K562 (cell line): Measurements from ENCODE around the gene EDRF1. TPM values are rescaled to one million over a fixed set of nuclear protein-coding genes. Genes with fewer than 3 reads are reported as not detected.

Source experiments
- ATAC-seq: fragments of 200-7000 bp; cut with Tn5 transposase; 3 replicates; pipeline ENCODE4 v1.9.1; 2020; ENCODE audit warnings: moderate library complexity
- BruUV-seq: library from RNA; stranded (reverse); fragments of 400-500 nt; replicated peaks from 2 replicates; lab custom pipeline; 2021; lab: Mats Ljungman, UMichigan
- CTCF ChIA-PET: fragments of 300-600 bp; formaldehyde crosslinking; extraction: SDS; loops from one replicate; lab custom pipeline; 2021; ENCODE audit warnings: low intra/inter-chr PET ratio; lab: Yijun Ruan, JAX
- POLR2A ChIA-PET: fragments of 300-600, 350-650 bp; sonication (Branson Sonifier 250); formaldehyde crosslinking; extraction: SDS; loops from one replicate; lab custom pipeline; 2021; ENCODE audit warnings: antibody characterized with exemption, inconsistent platforms; lab: Yijun Ruan, JAX
- DNase-seq, 4 experiments: peaks; one replicate each; pipeline versions ENCODE4 v3.0.0 to v3.0.0-alpha.2; 2011 to 2018; ENCODE audit warnings: low spot score in 3 of 4, mixed read lengths in 3 of 4; ENCODE audit errors: extremely low read depth in 1 of 4
- FAIRE-seq: peaks from 2 replicates; lab custom pipeline; 2011; peaks lifted over from hg19 to GRCh38; lab: Jason Lieb, UNC
- H2AFZ ChIP-seq: 2 replicates; pipeline ENCODE4 v1.6.0; 2011; ENCODE audit warnings: low read depth, low read length, control low read depth, inconsistent platforms
- H3K27ac ChIP-seq: fragments of 200-600 bp; 3 replicates; pipeline ENCODE4 v1.8.0; 2011; ENCODE audit warnings: low read depth, mild to moderate bottlenecking, control low read depth, inconsistent platforms, low read length, moderate library complexity, mixed read lengths; ENCODE audit errors: extremely low read depth
- H3K27me3 ChIP-seq, 2 experiments: fragments of 300-600 bp in 1 of 2; 2 replicates in 1 of 2; 3 replicates in 1 of 2; pipeline versions ENCODE4 v1.6.0 to v1.8.0; 2011; ENCODE audit warnings: inconsistent platforms in 2 of 2, low read length in 2 of 2, mild to moderate bottlenecking in 1 of 2, mixed read lengths in 1 of 2, moderate library complexity in 1 of 2; ENCODE audit not compliant: control insufficient read depth in 2 of 2, insufficient read depth in 2 of 2
- H3K36me3 ChIP-seq: fragments of 300-600 bp; 3 replicates; pipeline ENCODE4 v1.8.0; 2011; ENCODE audit warnings: mild to moderate bottlenecking, low read length, inconsistent platforms; ENCODE audit not compliant: control insufficient read depth, insufficient read depth
- H3K4me1 ChIP-seq, 2 experiments: fragments of 200-600 bp in 1 of 2; replicated peaks in 1 of 2; 2 replicates in 1 of 2; 3 replicates in 1 of 2; pipeline versions ENCODE4 v1.5.1 to v1.8.0; 2011; ENCODE audit warnings: inconsistent platforms in 2 of 2, low read length in 2 of 2, mild to moderate bottlenecking in 1 of 2, mixed read lengths in 1 of 2, moderate library complexity in 1 of 2; ENCODE audit not compliant: control insufficient read depth in 2 of 2, insufficient read depth in 2 of 2
- H3K4me2 ChIP-seq: 2 replicates; pipeline ENCODE4 v1.6.1; 2011; ENCODE audit warnings: low read length, control low read depth, inconsistent platforms, mixed read lengths; ENCODE audit not compliant: insufficient read depth
- H3K4me3 ChIP-seq: fragments of 200-600 bp; sonication (generic), shearing (Covaris generic); 2 replicates; pipeline ENCODE4 v1.5.1; 2016; ENCODE audit warnings: control low read depth, inconsistent platforms
- H3K79me2 ChIP-seq: fragments of 200-600 bp; 3 replicates; pipeline ENCODE4 v1.8.0; 2011; ENCODE audit warnings: low read length, inconsistent platforms; ENCODE audit not compliant: control insufficient read depth, insufficient read depth
- H3K9ac ChIP-seq, 2 experiments: 2 replicates each; pipeline versions ENCODE4 v1.6.0 to v1.6.1; 2011; ENCODE audit warnings: low read depth in 2 of 2, low read length in 2 of 2, control low read depth in 1 of 2, inconsistent platforms in 1 of 2, mild to moderate bottlenecking in 1 of 2, mixed read lengths in 1 of 2; ENCODE audit not compliant: insufficient read depth in 1 of 2
- H3K9me1 ChIP-seq: one replicate; pipeline ENCODE4 v1.6.0; 2011; ENCODE audit warnings: inconsistent platforms, mild to moderate bottlenecking, low read length, moderate library complexity; ENCODE audit not compliant: control insufficient read depth, insufficient read depth
- H3K9me3 ChIP-seq: replicated peaks from 2 replicates; pipeline ENCODE4 v1.5.1; 2011; ENCODE audit warnings: low read depth, low read length, inconsistent platforms; ENCODE audit not compliant: control insufficient read depth, insufficient read depth
- H4K20me1 ChIP-seq: replicated peaks from 2 replicates; pipeline ENCODE4 v1.6.1; 2011; ENCODE audit warnings: low read length, inconsistent platforms, mixed read lengths; ENCODE audit not compliant: control insufficient read depth, insufficient read depth
- CBX2 ChIP-seq: fragments of 200-600 bp; sonication (generic); IDR thresholded peaks from one replicate; pipeline ENCODE4 v1.6.1; 2012; ENCODE audit warnings: mild to moderate bottlenecking, low read length, inconsistent platforms; ENCODE audit not compliant: insufficient read depth, poor library complexity, severe bottlenecking
- HINFP ChIP-seq: fragments of 450-650 bp; conservative IDR thresholded peaks from 2 replicates; pipeline ENCODE4 v1.6.1; 2016; ENCODE audit warnings: missing genetic modification characterization, low read depth, mild to moderate bottlenecking, control low read depth, missing compliant biosample characterization
- HSF4 ChIP-seq: fragments of 250-450 bp; sonication (Bioruptor Pico); IDR thresholded peaks from 2 replicates; pipeline ENCODE4 v2.1.2; 2022; ENCODE audit warnings: mild to moderate bottlenecking, moderate library complexity, borderline replicate concordance
- STAT5A ChIP-seq: IDR thresholded peaks from 2 replicates; pipeline ENCODE4 v1.6.1; 2012; ENCODE audit warnings: low read length, inconsistent platforms, borderline replicate concordance
- ZNF518B ChIP-seq: fragments of 250-450 bp; sonication (Bioruptor Pico); IDR thresholded peaks from 2 replicates; pipeline ENCODE4 v1.5.0; 2021; ENCODE audit warnings: mild to moderate bottlenecking, moderate library complexity
- ZNF79 ChIP-seq: fragments of 250-450 bp; sonication (Bioruptor Pico); IDR thresholded peaks from 2 replicates; pipeline ENCODE4 v1.4.0; 2020; ENCODE audit warnings: low read depth, mild to moderate bottlenecking, moderate library complexity
- WGBS: fragments of 100-300 bp; shearing (Covaris generic); methylation state at CpG from one replicate; pipeline ENCODE4 v1.1.6; 2016; ENCODE audit warnings: low coverage, mixed read lengths; ENCODE audit not compliant: insufficient coverage; ENCODE audit errors: missing lambda C conversion rate; 5-methylcytosine and 5-hydroxymethylcytosine counted together
- in situ Hi-C: fragments of 300-500 bp; cut with MboI; formaldehyde crosslinking; loops from 4 replicates; pipeline ENCODE4 v1.15.0; 2018; ENCODE audit warnings: inconsistent platforms, mixed read lengths
- intact Hi-C: fragments of 100-400 bp; cut with micrococcal nuclease; formaldehyde crosslinking; loops from 2 replicates; pipeline ENCODE4 v1.14.2; 2022
- polyA plus RNA-seq, 8 experiments: library from polyadenylated mRNA; depleted of rRNA in 4 of 8; stranded (reverse) in 5 of 8; unstranded in 3 of 8; fragments of >200 nt; fragmentation: Nextera tagmentation in 2 of 8; fragmentation: Illumina TruSeq in 1 of 8; extraction: Ambion mirVana in 2 of 8; extraction: Trizol in 1 of 8; gene quantifications; 2 replicates each; pipeline versions ENCODE4 v1.2.1 to v1.2.3, GENCODE V29; 2011 to 2014; ENCODE audit warnings: inconsistent platforms in 1 of 8, missing spikeins in 1 of 8
- total RNA-seq, 7 experiments: library from RNA; depleted of rRNA in 6 of 7; stranded (reverse); fragments of >200 nt in 6 of 7; fragmentation: Illumina TruSeq in 2 of 7; extraction: Trizol in 2 of 7; gene quantifications; 2 replicates each; pipeline versions ENCODE4 v1.2.1 to v1.2.3, GENCODE V29; 2011 to 2021; ENCODE audit warnings: low replicate concordance in 1 of 7
- TF ChIP-seq, protein P1 (sequence below): fragments of 450-650 bp; formaldehyde crosslinking; conservative IDR thresholded peaks from 2 replicates; pipeline ENCODE4 v1.4.0; 2022; ENCODE audit warnings: mild to moderate bottlenecking, missing genetic modification characterization
- TF ChIP-seq, protein P2 (sequence below): sonication (generic); formaldehyde crosslinking; IDR thresholded peaks from 2 replicates; pipeline ENCODE4 v1.8.1; 2023; ENCODE audit warnings: missing genetic modification reagents, mild to moderate bottlenecking, borderline replicate concordance

EDRF1 gene
- total and polyA plus RNA-seq, 9 of the 15 experiments (the other 6 are each of a cell fraction or from before 2014, with no cell fraction given) = 7.6 to 26.0 (median 18.6) TPM

GRCh38 chr10:125711110-125711750 lies 8.3 kb upstream of the EDRF1 start:
- H3K36me3 ChIP-seq = no peaks in the 10 kb centered on the region
- no peaks in the 10 kb centered on the region for H3K9me3 ChIP-seq
- no peak overlapping the region for H3K27ac ChIP-seq
- CTCF ChIA-PET = no interaction called here
- H3K4me3 ChIP-seq = no peak overlapping the region
- no peak overlapping the region for H3K4me2 ChIP-seq
- H3K79me2 ChIP-seq = no peaks in the 10 kb centered on the region
- WGBS = 33% methylated on average over 3 of the region's 3 CpGs
- intact Hi-C loops (no loop called here), in situ Hi-C loops (no loop called here)
- H4K20me1 ChIP-seq = no peaks in the 10 kb centered on the region
- POLR2A ChIA-PET = no interaction called here
- H3K9me1 ChIP-seq = no peaks in the 10 kb centered on the region
- no peak overlapping the region for H3K9ac ChIP-seq
- DNase-seq = peak in 1 of 4 experiments; percentile 16
- no TSS peak for BruUV-seq
- FAIRE-seq = no peak
- H3K27me3 ChIP-seq = peaks cover 2 to 4% of the 10 kb centered on the region in 2 experiments; a peak in 2 of 5 replicates
- peak overlapping the region; percentile 45; the same call in 1 of the 2 replicates for H2AFZ ChIP-seq
- H3K4me1 ChIP-seq = no peaks in the 10 kb centered on the region; a peak in 1 of 5 replicates
- ATAC-seq = 0 out of 3 replicates have a peak, but pooled peaks have one; percentile 60
- no peak for TF ChIP-seq HSF4
- no peak for TF ChIP-seq STAT5A
- TF ChIP-seq, protein P1, sequence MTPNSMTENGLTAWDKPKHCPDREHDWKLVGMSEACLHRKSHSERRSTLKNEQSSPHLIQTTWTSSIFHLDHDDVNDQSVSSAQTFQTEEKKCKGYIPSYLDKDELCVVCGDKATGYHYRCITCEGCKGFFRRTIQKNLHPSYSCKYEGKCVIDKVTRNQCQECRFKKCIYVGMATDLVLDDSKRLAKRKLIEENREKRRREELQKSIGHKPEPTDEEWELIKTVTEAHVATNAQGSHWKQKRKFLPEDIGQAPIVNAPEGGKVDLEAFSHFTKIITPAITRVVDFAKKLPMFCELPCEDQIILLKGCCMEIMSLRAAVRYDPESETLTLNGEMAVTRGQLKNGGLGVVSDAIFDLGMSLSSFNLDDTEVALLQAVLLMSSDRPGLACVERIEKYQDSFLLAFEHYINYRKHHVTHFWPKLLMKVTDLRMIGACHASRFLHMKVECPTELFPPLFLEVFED (CRISPR knock-in tag) = no peak
- TF ChIP-seq CBX2 = no peak
- TF ChIP-seq ZNF518B = no peak
- TF ChIP-seq, protein P2, sequence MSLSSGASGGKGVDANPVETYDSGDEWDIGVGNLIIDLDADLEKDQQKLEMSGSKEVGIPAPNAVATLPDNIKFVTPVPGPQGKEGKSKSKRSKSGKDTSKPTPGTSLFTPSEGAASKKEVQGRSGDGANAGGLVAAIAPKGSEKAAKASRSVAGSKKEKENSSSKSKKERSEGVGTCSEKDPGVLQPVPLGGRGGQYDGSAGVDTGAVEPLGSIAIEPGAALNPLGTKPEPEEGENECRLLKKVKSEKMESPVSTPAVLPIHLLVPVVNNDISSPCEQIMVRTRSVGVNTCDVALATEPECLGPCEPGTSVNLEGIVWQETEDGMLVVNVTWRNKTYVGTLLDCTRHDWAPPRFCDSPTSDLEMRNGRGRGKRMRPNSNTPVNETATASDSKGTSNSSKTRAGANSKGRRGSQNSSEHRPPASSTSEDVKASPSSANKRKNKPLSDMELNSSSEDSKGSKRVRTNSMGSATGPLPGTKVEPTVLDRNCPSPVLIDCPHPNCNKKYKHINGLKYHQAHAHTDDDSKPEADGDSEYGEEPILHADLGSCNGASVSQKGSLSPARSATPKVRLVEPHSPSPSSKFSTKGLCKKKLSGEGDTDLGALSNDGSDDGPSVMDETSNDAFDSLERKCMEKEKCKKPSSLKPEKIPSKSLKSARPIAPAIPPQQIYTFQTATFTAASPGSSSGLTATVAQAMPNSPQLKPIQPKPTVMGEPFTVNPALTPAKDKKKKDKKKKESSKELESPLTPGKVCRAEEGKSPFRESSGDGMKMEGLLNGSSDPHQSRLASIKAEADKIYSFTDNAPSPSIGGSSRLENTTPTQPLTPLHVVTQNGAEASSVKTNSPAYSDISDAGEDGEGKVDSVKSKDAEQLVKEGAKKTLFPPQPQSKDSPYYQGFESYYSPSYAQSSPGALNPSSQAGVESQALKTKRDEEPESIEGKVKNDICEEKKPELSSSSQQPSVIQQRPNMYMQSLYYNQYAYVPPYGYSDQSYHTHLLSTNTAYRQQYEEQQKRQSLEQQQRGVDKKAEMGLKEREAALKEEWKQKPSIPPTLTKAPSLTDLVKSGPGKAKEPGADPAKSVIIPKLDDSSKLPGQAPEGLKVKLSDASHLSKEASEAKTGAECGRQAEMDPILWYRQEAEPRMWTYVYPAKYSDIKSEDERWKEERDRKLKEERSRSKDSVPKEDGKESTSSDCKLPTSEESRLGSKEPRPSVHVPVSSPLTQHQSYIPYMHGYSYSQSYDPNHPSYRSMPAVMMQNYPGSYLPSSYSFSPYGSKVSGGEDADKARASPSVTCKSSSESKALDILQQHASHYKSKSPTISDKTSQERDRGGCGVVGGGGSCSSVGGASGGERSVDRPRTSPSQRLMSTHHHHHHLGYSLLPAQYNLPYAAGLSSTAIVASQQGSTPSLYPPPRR (CRISPR knock-in tag) = no peak
- no peak for TF ChIP-seq HINFP
- TF ChIP-seq ZNF79 = no peak
